Natural killer cell (primary cell): ENCODE data around the gene PAQR8. TPM values are rescaled to one million over a fixed set of nuclear protein-coding genes. Genes with fewer than 3 reads are reported as not detected.

ENCODE experiments used
- ATAC-seq, 3 donors: fragments of 150-1000 bp in 2 of 3; fragments of 200-7000 bp in 1 of 3; cut with Tn5 transposase; 1 replicate in 1 of 3; 2 replicates in 2 of 3; pipeline ENCODE4 v1.10.0; 2021; ENCODE audit warnings: mild to moderate bottlenecking in 2 of 3, moderate library complexity in 2 of 3
- DNase-seq, 2 donors: peaks; one replicate each; pipeline versions ENCODE4 v3.0.0 to v3.0.0-alpha.2; 2013 to 2021; ENCODE audit warnings: mixed read lengths in 1 of 2
- H3K27ac ChIP-seq: one replicate; pipeline ENCODE4 v1.5.1; 2013; ENCODE audit warnings: mild to moderate bottlenecking, low read length
- H3K27me3 ChIP-seq: one replicate; pipeline ENCODE4 v1.6.1; 2013; ENCODE audit warnings: low read length; ENCODE audit not compliant: control insufficient read depth, insufficient read depth
- H3K36me3 ChIP-seq: one replicate; pipeline ENCODE4 v1.6.1; 2013; ENCODE audit warnings: low read length; ENCODE audit not compliant: control insufficient read depth, insufficient read depth
- H3K4me1 ChIP-seq: one replicate; pipeline ENCODE4 v1.6.1; 2013; ENCODE audit warnings: low read length; ENCODE audit not compliant: control insufficient read depth, insufficient read depth
- H3K4me3 ChIP-seq: one replicate; pipeline ENCODE4 v1.5.1; 2013; ENCODE audit warnings: low read length
- H3K9me3 ChIP-seq: one replicate; pipeline ENCODE4 v1.6.1; 2013; ENCODE audit warnings: low read length; ENCODE audit not compliant: control insufficient read depth, insufficient read depth
- H3K27ac Mint-ChIP-seq, 2 donors: one replicate each; pipeline ENCODE4 v1.8.0; 2022; ENCODE audit warnings: mild to moderate bottlenecking in 2 of 2, mixed read lengths in 2 of 2, moderate library complexity in 1 of 2
- H3K27me3 Mint-ChIP-seq, 2 donors: one replicate each; pipeline ENCODE4 v1.8.0; 2022; ENCODE audit warnings: low read depth in 2 of 2, mixed read lengths in 2 of 2
- H3K36me3 Mint-ChIP-seq: one replicate; pipeline ENCODE4 v1.8.0; 2022; ENCODE audit warnings: mixed read lengths
- H3K4me1 Mint-ChIP-seq, 2 donors: one replicate each; pipeline ENCODE4 v1.8.0; 2022; ENCODE audit warnings: mixed read lengths in 2 of 2
- H3K4me3 Mint-ChIP-seq: one replicate; pipeline ENCODE4 v1.8.0; 2022; ENCODE audit warnings: mild to moderate bottlenecking, moderate library complexity, mixed read lengths
- H3K9me3 Mint-ChIP-seq, 2 donors: one replicate each; pipeline ENCODE4 v1.8.0; 2022; ENCODE audit warnings: mixed read lengths in 2 of 2
- CTCF ChIP-seq: fragments of 200-600 bp; IDR thresholded peaks from one replicate; pipeline ENCODE4 v1.8.0; 2022; ENCODE audit warnings: antibody characterized with exemption
- WGBS: methylation state at CpG from one replicate; pipeline ENCODE4 v1.1.7; 2013; ENCODE audit warnings: missing lambda C conversion rate; ENCODE audit not compliant: insufficient coverage; 5-methylcytosine and 5-hydroxymethylcytosine counted together
- intact Hi-C: fragments of 100-400 bp; cut with micrococcal nuclease; formaldehyde crosslinking; loops from one replicate; pipeline ENCODE4 v1.14.2; 2022
- total RNA-seq, 4 donors: library from RNA; stranded (reverse); fragments of 120-200 nt in 1 of 4; gene quantifications; one replicate each; pipeline versions ENCODE4 v1.2.3 to v1.2.4, GENCODE V29; 2013 to 2022

Gene PAQR8, protein sequence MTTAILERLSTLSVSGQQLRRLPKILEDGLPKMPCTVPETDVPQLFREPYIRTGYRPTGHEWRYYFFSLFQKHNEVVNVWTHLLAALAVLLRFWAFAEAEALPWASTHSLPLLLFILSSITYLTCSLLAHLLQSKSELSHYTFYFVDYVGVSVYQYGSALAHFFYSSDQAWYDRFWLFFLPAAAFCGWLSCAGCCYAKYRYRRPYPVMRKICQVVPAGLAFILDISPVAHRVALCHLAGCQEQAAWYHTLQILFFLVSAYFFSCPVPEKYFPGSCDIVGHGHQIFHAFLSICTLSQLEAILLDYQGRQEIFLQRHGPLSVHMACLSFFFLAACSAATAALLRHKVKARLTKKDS
- total RNA-seq: 1 to 10 TPM; 2.4 to 5.0 (median 4.6) TPM
- total RNA-seq (2013): 10.2 TPM

DNA sequence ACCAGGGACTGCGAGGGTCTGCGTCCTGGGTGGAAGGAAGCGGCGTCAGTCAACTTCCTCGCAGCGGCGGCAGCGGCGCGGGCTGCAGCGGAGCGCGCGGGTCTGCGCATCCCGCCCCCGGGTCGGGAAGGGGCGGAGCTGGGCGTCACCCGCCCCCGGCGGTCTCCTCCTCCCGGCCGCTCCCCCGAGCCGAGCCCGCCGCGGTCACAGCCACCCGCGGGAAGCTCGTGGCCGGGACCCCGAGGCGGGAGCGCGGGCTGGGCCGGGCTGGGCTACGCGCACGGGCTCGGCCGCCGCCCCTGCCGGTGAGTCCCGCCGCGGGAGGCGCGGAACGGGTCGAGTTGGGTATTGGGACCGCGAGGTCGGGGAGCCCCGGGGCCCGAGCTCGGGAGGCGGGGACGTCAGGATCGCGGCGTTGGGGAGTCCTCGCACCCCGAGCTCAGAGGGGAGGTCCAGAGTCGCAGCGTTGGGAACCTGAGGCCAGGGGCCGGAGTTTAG lies at the start of gene PAQR8:
PAQR8 (plus strand) TSS at position 207 of the 498 bp plus-strand sequence. CDS start 41,063 bp downstream, outside the sequence.
- Histone ChIP-seq H3K27me3 (no peaks in the 10 kb centered on the region), H3K9me3 (no peaks in the 10 kb centered on the region), H3K27ac (peak within 1 kb of the TSS; percentile 94), H3K36me3 (no peaks in the 10 kb centered on the region), H3K4me3 (peak within 1 kb of the TSS; percentile 98), H3K4me1 (peaks cover 15% of the 10 kb centered on the region)
- Mint-ChIP-seq H3K36me3 (no peaks in the 10 kb centered on the region), H3K9me3 (no peaks in the 10 kb centered on the region), H3K4me3 (peak within 1 kb of the TSS; percentile 96), H3K27ac (peak within 1 kb of the TSS; percentile 92), H3K27me3 (no peaks in the 10 kb centered on the region), H3K4me1 (peaks cover 26 to 31% of the 10 kb centered on the region in 2 donors)
- WGBS: under 1% methylated on average over 69 of the region's 69 CpGs
- TF ChIP-seq CTCF: no peak
- intact Hi-C loops: loop anchor here (1.0 to 2.0 kb wide), 3 partner anchors 29 to 77 kb away; partner anchors contain the start of genes EFHC1 and MCM3
- peak; percentile 75 to 92 for DNase-seq
- ATAC-seq: peak; percentile 83 to 93 (median 88)

DNA sequence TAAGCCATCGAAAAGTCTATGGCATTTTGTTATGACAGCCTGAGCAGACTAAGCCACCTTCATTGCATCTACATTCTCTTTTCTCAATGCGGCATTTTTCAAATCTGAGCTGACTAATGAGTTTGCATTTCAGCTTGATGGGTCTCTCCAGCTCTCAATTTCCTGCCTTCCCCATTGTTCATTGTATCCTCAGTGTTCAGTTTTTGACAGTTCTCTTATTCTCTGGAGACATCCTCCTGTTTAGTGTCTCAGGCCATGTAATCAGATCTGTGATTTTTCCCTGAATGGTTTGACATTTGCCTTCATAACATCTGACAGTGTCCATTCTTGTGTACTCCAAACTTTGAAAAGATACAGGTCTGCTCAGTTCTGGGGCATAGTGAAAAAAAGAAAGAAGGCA lies 49.5 kb upstream of the PAQR8 start:
- no peaks in the 10 kb centered on the region for H3K9me3 ChIP-seq
- no peak overlapping the region for H3K4me3 ChIP-seq
- H3K27me3 Mint-ChIP-seq: peaks cover 0 to 4% of the 10 kb centered on the region in 2 donors
- H3K27ac ChIP-seq: no peak overlapping the region
- no peaks in the 10 kb centered on the region for H3K36me3 Mint-ChIP-seq
- intact Hi-C loops: no loop called here
- ATAC-seq (no peak), DNase-seq (no peak)
- no peaks in the 10 kb centered on the region for H3K36me3 ChIP-seq
- peaks cover 10 to 18% of the 10 kb centered on the region in 2 donors for H3K4me1 Mint-ChIP-seq
- no peaks in the 10 kb centered on the region for H3K27me3 ChIP-seq
- 94% methylated on average over 2 of the region's 2 CpGs for WGBS
- H3K27ac Mint-ChIP-seq: peak overlapping the region in 1 of 2 donors; percentile 32
- no peaks in the 10 kb centered on the region for H3K9me3 Mint-ChIP-seq
- H3K4me3 Mint-ChIP-seq: no peak overlapping the region
- H3K4me1 ChIP-seq: peaks cover 16% of the 10 kb centered on the region
- no peak for TF ChIP-seq CTCF

DNA sequence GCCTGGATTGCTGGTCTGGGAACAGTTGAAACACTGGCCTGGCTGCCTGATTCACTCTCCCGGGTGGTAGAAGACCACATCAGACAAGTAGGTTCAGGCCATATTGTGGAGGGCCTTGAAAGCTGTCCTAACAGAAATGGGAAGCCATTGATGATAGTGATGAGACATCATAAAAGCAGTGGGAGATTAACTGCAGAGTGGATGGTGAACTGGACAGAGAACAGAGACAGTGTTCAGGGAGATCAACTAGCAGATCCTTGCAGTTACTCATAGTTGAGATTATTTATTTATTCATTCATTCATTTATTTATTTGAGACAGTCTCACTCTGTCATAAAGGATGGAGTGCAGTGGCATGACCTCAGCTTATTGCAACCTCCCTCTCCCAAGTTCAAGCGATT lies 47.2 kb upstream of the PAQR8 start:
- 97% methylated on average over 1 of the region's 2 CpGs for WGBS
- DNase-seq (no peak), ATAC-seq (no peak)
- no peaks in the 10 kb centered on the region for H3K9me3 ChIP-seq
- Mint-ChIP-seq H3K27ac (no peak overlapping the region), H3K9me3 (no peaks in the 10 kb centered on the region), H3K36me3 (no peaks in the 10 kb centered on the region), H3K4me1 (peaks cover 0 to 15% of the 10 kb centered on the region in 2 donors), H3K27me3 (peaks cover 0 to 4% of the 10 kb centered on the region in 2 donors), H3K4me3 (no peak overlapping the region)
- H3K4me1 ChIP-seq: no peaks in the 10 kb centered on the region
- H3K36me3 ChIP-seq: no peaks in the 10 kb centered on the region
- no peak overlapping the region for H3K27ac ChIP-seq
- no peak overlapping the region for H3K4me3 ChIP-seq
- H3K27me3 ChIP-seq: no peaks in the 10 kb centered on the region
- TF ChIP-seq CTCF: no peak
- intact Hi-C loops: no loop called here
